GM18868 (cell line): Measurements from ENCODE around the gene GRID1.

Experiments used
- ATAC-seq: cut with Tn5 transposase; IDR thresholded peaks from one replicate; pipeline ENCODE4 v1.9.1; 2021; ENCODE audit warnings: mild to moderate bottlenecking, moderate library complexity; ENCODE audit not compliant: unreplicated experiment

Gene GRID1

GRCh38 chr10:86234107-86234506 lies 132.5 kb downstream of the GRID1 start:
- ATAC-seq: no peak

GRCh38 chr10:86233131-86233530 lies 133.5 kb downstream of the GRID1 start:
- ATAC-seq: no peak

- no peak for ATAC-seq
Observed at GRCh38 chr10:86232644-86233043, 134.0 kb downstream of the GRID1 start.

- no peak for ATAC-seq
Observed at GRCh38 chr10:86231796-86232560, 134.6 kb downstream of the GRID1 start.

- ATAC-seq: no peak
Observed at GRCh38 chr10:86230557-86231180, 135.9 kb downstream of the GRID1 start.

- no peak for ATAC-seq
Observed at GRCh38 chr10:86229811-86230556, 136.6 kb downstream of the GRID1 start.

- no peak for ATAC-seq
Observed at GRCh38 chr10:86229376-86229775, 137.2 kb downstream of the GRID1 start.

- ATAC-seq: no peak
Observed at GRCh38 chr10:86227501-86228258, 138.9 kb downstream of the GRID1 start.

- no peak for ATAC-seq
Observed at GRCh38 chr10:86226781-86227201, 139.8 kb downstream of the GRID1 start.

GRCh38 chr10:86226016-86226415 lies 140.6 kb downstream of the GRID1 start:
- no peak for ATAC-seq

GRCh38 chr10:86225103-86225782 lies 141.4 kb downstream of the GRID1 start:
- ATAC-seq: no peak

GRCh38 chr10:86224354-86225102 lies 142.1 kb downstream of the GRID1 start:
- ATAC-seq: no peak

GRCh38 chr10:86223256-86223655 lies 143.3 kb downstream of the GRID1 start:
- ATAC-seq: no peak

GRCh38 chr10:86222687-86223086 lies 143.9 kb downstream of the GRID1 start:
- ATAC-seq: no peak

- no peak for ATAC-seq
Observed at GRCh38 chr10:86222336-86222650, 144.3 kb downstream of the GRID1 start.

GRCh38 chr10:86221442-86222335 lies 144.9 kb downstream of the GRID1 start:
- no peak for ATAC-seq

GRCh38 chr10:86220626-86221025 lies 146.0 kb downstream of the GRID1 start:
- ATAC-seq: no peak

- no peak for ATAC-seq
Observed at GRCh38 chr10:86219271-86219670, 147.3 kb downstream of the GRID1 start.

GRCh38 chr10:86218842-86219241 lies 147.8 kb downstream of the GRID1 start:
- ATAC-seq: no peak
